ACC112 (cell line): ENCODE results near the gene GTPBP2.
A peak's percentile ranks its signal among the peaks of the same experiment; 100 is the strongest.

ENCODE experiments used
- H2AFZ ChIP-seq: fragments of 200-600 bp; sonication (generic); one replicate; pipeline ENCODE4 v1.6.0; 2017; ENCODE audit warnings: antibody characterized with exemption, low read length; ENCODE audit not compliant: unreplicated experiment
- H3K27ac ChIP-seq: fragments of 200-600 bp; sonication (generic); 2 replicates; pipeline ENCODE4 v1.5.1; 2014; ENCODE audit warnings: low read depth, mild to moderate bottlenecking, antibody characterized with exemption, low read length, moderate library complexity
- H3K27me3 ChIP-seq: fragments of 200-600 bp; sonication (generic); 2 replicates; pipeline ENCODE4 v1.6.1; 2014; ENCODE audit warnings: mild to moderate bottlenecking, antibody characterized with exemption, low read length, moderate library complexity, mixed read lengths; ENCODE audit not compliant: insufficient read depth
- H3K36me3 ChIP-seq: fragments of 200-600 bp; sonication (generic); 2 replicates; pipeline ENCODE4 v1.6.1; 2016; ENCODE audit warnings: mild to moderate bottlenecking, antibody characterized with exemption, low read length, moderate library complexity, mixed read lengths; ENCODE audit not compliant: insufficient read depth
- H3K4me1 ChIP-seq: fragments of 200-600 bp; sonication (generic); one replicate; pipeline ENCODE4 v1.6.1; 2016; ENCODE audit warnings: low read length, mixed read lengths; ENCODE audit not compliant: insufficient read depth, unreplicated experiment, control insufficient read depth
- H3K4me3 ChIP-seq: fragments of 200-600 bp; sonication (generic); 2 replicates; pipeline ENCODE4 v1.5.1; 2014; ENCODE audit warnings: mild to moderate bottlenecking, low read depth, low read length
- H3K79me2 ChIP-seq: fragments of 200-600 bp; sonication (generic); one replicate; pipeline ENCODE4 v1.6.0; 2016; ENCODE audit warnings: low read length; ENCODE audit not compliant: control insufficient read depth, unreplicated experiment, insufficient read depth

GTPBP2 gene

DNA sequence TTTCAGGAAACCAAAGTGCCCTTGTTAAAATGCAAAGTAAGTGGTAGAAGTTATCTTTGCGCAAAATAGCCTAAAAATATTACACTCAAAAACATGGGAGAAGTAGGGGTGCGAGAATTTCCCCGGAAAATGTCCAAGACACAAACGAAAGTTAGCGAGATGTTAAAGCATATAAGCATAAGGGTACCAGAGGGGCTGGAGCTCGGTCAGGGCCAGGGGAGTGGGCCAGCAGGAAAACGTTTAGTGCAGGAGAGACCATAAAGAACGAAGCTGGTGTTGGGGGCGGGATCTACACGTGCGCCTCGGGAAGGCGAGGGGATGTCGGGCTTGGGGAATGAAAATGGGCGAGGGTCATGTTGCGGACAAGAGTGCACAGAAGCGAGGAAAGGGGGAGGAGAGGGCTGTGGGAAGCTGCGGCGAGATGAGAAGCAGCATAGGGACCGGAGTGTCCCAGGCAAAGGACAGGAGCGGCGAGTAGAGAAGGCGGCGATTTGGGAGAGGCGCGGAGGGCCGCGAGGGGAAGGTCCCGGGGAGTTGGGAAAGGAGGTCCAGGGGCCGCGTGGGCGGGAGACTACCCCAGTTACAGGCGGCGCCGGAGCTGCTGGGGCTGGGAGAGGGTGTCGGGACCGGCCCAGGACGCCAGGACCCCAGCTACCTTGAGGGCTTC, 53.8 kb downstream of the GTPBP2 start:
- Histone ChIP-seq H3K79me2 (peaks cover 73% of the 10 kb centered on the region), H3K27ac (peak overlapping the region; percentile 24; the same call in 1 of the 2 replicates), H2AFZ (peak overlapping the region; percentile 72), H3K27me3 (no peaks in the 10 kb centered on the region), H3K4me1 (peaks cover 23% of the 10 kb centered on the region), H3K36me3 (peaks cover 13% of the 10 kb centered on the region), H3K4me3 (peak overlapping the region; percentile 87)

DNA sequence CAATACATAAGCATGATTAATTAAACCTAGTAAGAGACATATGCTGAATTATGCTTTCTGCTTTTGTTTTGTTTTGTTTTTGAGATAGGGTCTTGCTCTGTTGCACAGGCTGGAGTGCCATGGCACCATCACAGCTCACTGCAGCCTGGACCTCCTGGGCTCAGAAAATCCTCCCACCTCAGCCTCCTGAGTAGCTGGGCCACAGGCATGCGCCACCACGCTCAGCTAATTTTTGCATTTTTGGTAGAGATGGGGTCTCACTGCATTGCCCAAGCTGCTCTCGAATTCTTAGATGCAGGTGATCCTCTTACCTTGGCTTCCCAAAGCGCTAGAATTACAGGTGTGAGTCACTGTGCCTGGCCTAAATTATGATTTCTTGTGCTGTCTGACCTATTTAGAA, 57.0 kb downstream of the GTPBP2 start:
- no peak overlapping the region for H2AFZ ChIP-seq
- peaks cover 46% of the 10 kb centered on the region for H3K79me2 ChIP-seq
- no peaks in the 10 kb centered on the region for H3K27me3 ChIP-seq
- H3K36me3 ChIP-seq, result peaks cover 22% of the 10 kb centered on the region
- H3K4me3 ChIP-seq, result no peak overlapping the region
- H3K27ac ChIP-seq, result no peak overlapping the region
- no peaks in the 10 kb centered on the region for H3K4me1 ChIP-seq

DNA sequence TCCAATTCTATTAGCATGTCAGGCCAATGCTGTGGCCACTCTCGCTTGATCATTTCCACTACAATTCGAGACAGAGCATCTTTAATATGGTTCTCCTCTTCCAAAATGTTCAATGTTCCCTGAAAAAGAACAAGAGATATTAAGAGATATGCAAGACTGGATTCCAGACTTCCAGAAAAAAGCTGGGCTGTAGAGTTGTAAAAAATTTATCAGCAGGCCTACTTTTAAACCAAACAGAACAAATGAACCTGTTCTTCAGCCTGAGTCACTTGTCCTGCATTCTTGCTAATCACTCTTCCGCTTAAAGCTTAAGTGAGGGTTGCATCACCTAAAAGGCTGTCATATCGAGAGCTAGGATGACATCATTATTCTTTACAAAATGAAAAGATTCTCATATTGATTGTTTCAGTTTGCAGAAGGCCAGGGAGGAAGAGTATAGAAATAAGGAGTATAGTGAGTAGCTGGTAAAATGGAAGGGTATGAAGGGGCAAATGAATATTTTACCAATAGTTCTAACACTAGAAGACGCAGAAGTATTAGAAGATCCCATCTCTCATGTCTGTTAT, 58.1 kb downstream of the GTPBP2 start:
- no peak overlapping the region for H2AFZ ChIP-seq
- no peaks in the 10 kb centered on the region for H3K27me3 ChIP-seq
- no peaks in the 10 kb centered on the region for H3K4me1 ChIP-seq
- peaks cover 22% of the 10 kb centered on the region for H3K36me3 ChIP-seq
- peaks cover 36% of the 10 kb centered on the region for H3K79me2 ChIP-seq
- H3K4me3 ChIP-seq, result no peak overlapping the region
- no peak overlapping the region for H3K27ac ChIP-seq
